ENCODE results near the gene SESN1. TPM values are rescaled to one million over a fixed set of nuclear protein-coding genes. Genes with fewer than 3 reads are reported as not detected.

The SESN1 gene
- total RNA-seq, 1 experiment from 2014 or later: 17.5 TPM

- TF ChIP-seq CTCF (conservative IDR thresholded peaks at IDR 0.05): no peak
- Histone ChIP-seq H4K8ac (replicated peaks; ENCODE audit: insufficient read length, low read depth, low read length) (no peak overlapping the region), H3T11ph (ENCODE audit: low read length) (no peak overlapping the region), H3K4me2 (ENCODE audit: insufficient read depth, insufficient read length, low read length) (no peak overlapping the region), H2AFZ (ENCODE audit: low read length) (no peak overlapping the region), H3K14ac (ENCODE audit: insufficient read depth, low read length) (no peak overlapping the region), H2BK12ac (ENCODE audit: insufficient read length, low read depth, low read length) (no peak overlapping the region), H2AK5ac (ENCODE audit: insufficient read length, low read length) (no peak overlapping the region), H3K27me3 (ENCODE audit: insufficient read depth, low read length) (no peaks in the 10 kb centered on the region), H3K18ac (ENCODE audit: insufficient read length, low read depth, low read length) (no peak overlapping the region), H3K79me1 (ENCODE audit: insufficient read depth, low read depth, low read length, poor library complexity, severe bottlenecking) (no peaks in the 10 kb centered on the region), H3K9ac (ENCODE audit: extremely low read depth, insufficient read length, low read length) (no peak overlapping the region), H3K23me2 (ENCODE audit: insufficient read length, low read depth, low read length, poor library complexity, severe bottlenecking) (peaks cover 3% of the 10 kb centered on the region), H3K56ac (ENCODE audit: insufficient read length, low read depth, low read length) (no peak overlapping the region), H4K20me1 (ENCODE audit: control insufficient read depth, insufficient read depth, insufficient read length) (no peaks in the 10 kb centered on the region), H3K27ac (ENCODE audit: insufficient read length, low read depth, low read length) (no peak overlapping the region), H3K79me2 (ENCODE audit: insufficient read depth, low read length) (no peaks in the 10 kb centered on the region), H2BK20ac (ENCODE audit: low read depth, low read length, poor library complexity, severe bottlenecking) (no peak overlapping the region), H4K91ac (ENCODE audit: insufficient read length, low read depth, low read length) (no peak overlapping the region), H3K9me3 (ENCODE audit: control insufficient read depth, low read depth, low read length) (no peaks in the 10 kb centered on the region), H2BK120ac (ENCODE audit: low read depth, low read length, poor library complexity, severe bottlenecking) (no peak overlapping the region), H3K4ac (ENCODE audit: low read depth, low read length) (no peak overlapping the region), H4K5ac (ENCODE audit: insufficient read length, low read depth, low read length) (no peak overlapping the region), H3K23ac (ENCODE audit: insufficient read length, low read depth, low read length) (no peak overlapping the region), H2BK5ac (ENCODE audit: insufficient read length, low read length) (no peak overlapping the region), H3K4me1 (ENCODE audit: insufficient read depth, low read length) (no peaks in the 10 kb centered on the region), H2BK15ac (ENCODE audit: low read depth, low read length) (no peak overlapping the region)
- WGBS (ENCODE audit: extremely low coverage, insufficient read length, low lambda C conversion rate): no CpG with 5 or more reads among the region's 2 CpGs
- H3K36me3 Mint-ChIP-seq (ENCODE audit: insufficient read depth in 1 of 3, low read depth in 3 of 3): no peaks in the 10 kb centered on the region
- H3K4me1 Mint-ChIP-seq: peaks cover 7 to 9% of the 10 kb centered on the region in 2 experiments
- H3K4me3 Mint-ChIP-seq: no peak overlapping the region
- no peaks in the 10 kb centered on the region for H3K9me3 Mint-ChIP-seq
- H3K27me3 Mint-ChIP-seq (ENCODE audit: low read depth): no peaks in the 10 kb centered on the region
- H3K27ac Mint-ChIP-seq: no peak overlapping the region
- no peak for DNase-seq
These were observed 80.0 kb downstream of the SESN1 start for GRCh38 chr6:109014606-109015005.

Measured in H9 (cell line).